ENCODE measurements around the gene ARSG.
"Not testable (repeated sequence)": the region's sequence is repeated elsewhere in the genome, so short reads cannot be mapped to it uniquely, and the experiment has no call there.

ARSG gene

DNA sequence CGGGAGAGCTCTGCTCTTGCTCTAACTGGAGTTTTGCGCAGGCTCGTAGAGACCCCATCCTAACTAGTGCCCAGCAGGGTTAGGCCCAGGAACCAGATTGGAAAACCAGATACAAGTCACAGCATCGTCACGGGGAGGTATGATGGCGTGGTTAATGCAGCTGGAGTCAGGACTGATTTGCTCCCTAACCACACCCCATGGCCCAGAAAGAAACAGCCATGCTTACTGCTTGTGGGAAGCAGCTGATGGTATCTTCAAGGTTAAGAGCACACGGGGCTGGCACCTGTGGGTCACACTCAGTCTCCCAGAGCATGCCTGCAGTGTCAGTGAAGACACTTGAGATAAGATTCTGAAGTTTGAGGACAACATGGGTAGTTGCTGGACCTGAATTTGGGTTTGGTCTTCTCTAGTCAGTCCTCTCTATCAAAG is 105.8 kb downstream of the ARSG start:
- H3K36me3 ChIP-seq (ENCODE audit: insufficient read depth, low read length), result no peaks in the 10 kb centered on the region
- no peak overlapping the region for H3K4me3 ChIP-seq (ENCODE audit: low read depth, low read length)
- H3K4me1 ChIP-seq (ENCODE audit: control insufficient read depth, insufficient read depth, low read length, unreplicated experiment), result peaks cover 20% of the 10 kb centered on the region
- no peak overlapping the region for H2AFZ ChIP-seq (ENCODE audit: low read length, unreplicated experiment)
- H3K79me2 ChIP-seq (ENCODE audit: control insufficient read depth, insufficient read depth, low read length, unreplicated experiment), result no peaks in the 10 kb centered on the region
- H3K27me3 ChIP-seq (ENCODE audit: insufficient read depth, low read length), result no peaks in the 10 kb centered on the region
- no peak overlapping the region for H3K27ac ChIP-seq (ENCODE audit: low read depth, low read length)

DNA sequence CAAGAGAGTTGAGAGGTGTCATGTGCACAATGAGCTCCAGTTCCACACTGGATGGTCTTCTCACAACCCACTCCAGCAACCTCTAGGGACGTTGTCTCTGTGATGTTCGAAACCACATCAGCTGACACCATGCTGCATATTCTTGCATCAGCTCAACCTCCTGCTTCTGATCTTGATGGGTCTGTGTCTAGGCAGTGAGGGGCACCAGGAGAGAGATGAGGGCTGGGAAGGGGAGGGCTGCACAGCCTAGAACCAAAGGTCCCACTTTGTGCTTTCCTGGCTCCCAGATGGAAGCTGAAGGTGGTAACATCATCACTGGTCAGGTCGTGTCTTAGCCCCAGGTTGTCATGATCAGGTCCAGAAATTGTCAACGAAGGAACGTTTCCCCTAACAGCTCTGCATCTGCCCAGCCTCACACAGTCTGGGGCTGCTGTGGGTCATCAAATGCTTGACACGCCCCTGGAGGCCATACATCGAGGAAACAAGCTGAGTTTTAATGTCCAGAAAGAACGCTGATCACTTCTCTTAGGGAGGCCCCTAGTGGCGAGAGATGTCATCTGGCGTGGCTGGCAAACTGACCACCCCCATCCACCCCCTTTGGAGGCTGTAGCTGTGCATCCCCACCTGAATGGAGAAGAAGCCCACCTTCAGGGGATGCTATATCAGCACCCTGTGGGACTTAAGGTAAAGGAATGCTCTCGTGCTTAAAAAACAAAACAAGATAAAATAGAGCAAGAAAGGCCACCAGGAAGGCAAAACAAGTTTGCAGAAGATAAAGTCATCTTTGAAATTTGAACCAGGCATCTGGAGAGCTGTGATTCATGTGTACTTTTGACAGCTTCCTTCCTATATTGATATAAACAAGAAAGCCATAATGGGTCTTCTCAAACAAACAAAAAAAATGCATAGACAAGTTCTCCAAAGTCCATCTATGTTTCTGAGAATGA is 107.7 kb downstream of the ARSG start:
- Histone ChIP-seq H2AFZ (ENCODE audit: low read length, unreplicated experiment) (peak overlapping the region; percentile 31), H3K4me3 (ENCODE audit: low read depth, low read length) (no peak overlapping the region), H3K27ac (ENCODE audit: low read depth, low read length) (peak overlapping the region; percentile 35; the same call in 1 of the 2 replicates), H3K79me2 (ENCODE audit: control insufficient read depth, insufficient read depth, low read length, unreplicated experiment) (no peaks in the 10 kb centered on the region), H3K4me1 (ENCODE audit: control insufficient read depth, insufficient read depth, low read length, unreplicated experiment) (peaks cover 20% of the 10 kb centered on the region), H3K36me3 (ENCODE audit: insufficient read depth, low read length) (no peaks in the 10 kb centered on the region), H3K27me3 (ENCODE audit: insufficient read depth, low read length) (no peaks in the 10 kb centered on the region)

DNA sequence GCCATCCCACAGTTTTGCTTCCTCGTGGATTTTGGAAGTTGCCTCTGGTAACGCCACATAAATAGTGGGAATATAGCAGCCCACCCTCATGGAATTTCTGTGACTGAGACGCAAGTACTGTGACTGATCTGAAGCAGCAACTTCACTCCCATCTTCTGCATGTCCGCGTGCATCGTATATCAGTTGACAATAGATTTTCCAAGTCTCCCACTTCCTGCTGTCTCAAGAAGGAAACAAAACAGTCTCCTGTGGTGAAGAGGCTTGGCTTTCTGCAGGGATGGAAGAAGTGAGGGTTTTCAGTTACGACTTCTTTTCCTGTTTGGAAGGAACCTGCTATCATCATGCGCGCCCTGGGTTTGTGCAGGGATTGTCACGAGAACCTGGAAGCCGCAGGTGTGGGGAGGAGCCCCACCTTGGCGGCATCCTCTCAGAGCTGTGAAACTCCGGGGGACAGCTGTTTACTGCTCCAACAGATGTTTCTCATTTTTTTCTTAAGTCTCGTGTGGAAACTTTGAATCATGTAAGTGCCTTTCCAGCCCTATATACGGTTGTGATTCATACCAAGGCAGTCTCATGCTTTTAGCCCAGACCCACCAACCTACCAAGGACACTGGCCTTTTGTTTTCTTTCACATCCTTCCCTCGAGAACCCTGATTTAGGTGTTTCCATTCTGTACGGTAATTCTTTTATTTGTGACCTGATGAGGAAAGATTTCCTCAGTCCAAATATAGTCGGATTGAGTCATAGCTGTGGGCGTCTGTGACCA is 108.5 kb downstream of the ARSG start:
- H2AFZ ChIP-seq (ENCODE audit: low read length, unreplicated experiment), result peak overlapping the region; percentile 31
- peak overlapping the region; percentile 35; the same call in 1 of the 2 replicates for H3K27ac ChIP-seq (ENCODE audit: low read depth, low read length)
- H3K79me2 ChIP-seq (ENCODE audit: control insufficient read depth, insufficient read depth, low read length, unreplicated experiment), result no peaks in the 10 kb centered on the region
- peaks cover 20% of the 10 kb centered on the region for H3K4me1 ChIP-seq (ENCODE audit: control insufficient read depth, insufficient read depth, low read length, unreplicated experiment)
- H3K27me3 ChIP-seq (ENCODE audit: insufficient read depth, low read length), result no peaks in the 10 kb centered on the region
- H3K36me3 ChIP-seq (ENCODE audit: insufficient read depth, low read length), result no peaks in the 10 kb centered on the region
- no peak overlapping the region for H3K4me3 ChIP-seq (ENCODE audit: low read depth, low read length)

DNA sequence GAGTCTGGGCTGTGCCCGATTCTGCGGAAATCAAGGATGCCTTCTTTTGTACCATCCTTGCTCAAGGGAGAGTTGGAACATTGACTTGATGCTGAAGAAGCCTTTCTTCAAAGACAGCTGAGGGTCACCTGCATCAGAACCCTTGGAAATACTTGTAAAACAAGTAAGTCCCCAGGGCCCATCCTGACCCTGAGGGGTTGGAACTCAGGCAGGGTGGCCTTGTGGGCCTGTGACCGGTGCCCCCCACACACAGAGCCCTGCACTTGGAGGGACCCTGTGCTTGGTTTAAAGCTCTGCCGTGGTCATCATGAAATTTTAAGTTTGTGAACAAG is 109.1 kb downstream of the ARSG start:
- H3K4me3 ChIP-seq (ENCODE audit: low read depth, low read length), result no peak overlapping the region
- no peaks in the 10 kb centered on the region for H3K36me3 ChIP-seq (ENCODE audit: insufficient read depth, low read length)
- no peaks in the 10 kb centered on the region for H3K79me2 ChIP-seq (ENCODE audit: control insufficient read depth, insufficient read depth, low read length, unreplicated experiment)
- H2AFZ ChIP-seq (ENCODE audit: low read length, unreplicated experiment), result no peak overlapping the region
- H3K27ac ChIP-seq (ENCODE audit: low read depth, low read length), result peak overlapping the region; percentile 35; the same call in 1 of the 2 replicates
- H3K27me3 ChIP-seq (ENCODE audit: insufficient read depth, low read length), result no peaks in the 10 kb centered on the region
- peaks cover 20% of the 10 kb centered on the region for H3K4me1 ChIP-seq (ENCODE audit: control insufficient read depth, insufficient read depth, low read length, unreplicated experiment)

DNA sequence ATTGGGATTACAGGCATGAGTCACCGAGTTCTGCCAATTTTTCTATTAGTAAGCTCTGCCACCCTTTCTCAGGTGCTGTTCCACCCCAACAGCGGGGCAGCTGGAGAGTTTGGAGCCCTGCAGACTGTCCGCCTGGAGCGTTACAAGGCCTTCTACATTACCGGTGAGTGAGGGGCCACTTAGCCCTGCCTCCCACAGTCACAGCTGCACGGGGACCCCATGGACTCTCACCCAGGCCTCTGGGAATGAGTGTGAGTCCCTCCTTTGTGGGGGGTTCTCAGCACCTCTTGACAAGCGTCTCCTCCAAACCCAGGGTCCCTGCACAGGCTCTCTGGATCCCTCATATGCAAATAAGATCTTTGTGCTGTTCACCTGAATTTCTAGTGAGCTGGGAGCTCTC is 110.0 kb downstream of the ARSG start:
- Histone ChIP-seq H3K79me2 (ENCODE audit: control insufficient read depth, insufficient read depth, low read length, unreplicated experiment) (no peaks in the 10 kb centered on the region), H2AFZ (ENCODE audit: low read length, unreplicated experiment) (no peak overlapping the region), H3K4me3 (ENCODE audit: low read depth, low read length) (no peak overlapping the region), H3K27me3 (ENCODE audit: insufficient read depth, low read length) (no peaks in the 10 kb centered on the region), H3K36me3 (ENCODE audit: insufficient read depth, low read length) (no peaks in the 10 kb centered on the region), H3K4me1 (ENCODE audit: control insufficient read depth, insufficient read depth, low read length, unreplicated experiment) (peaks cover 20% of the 10 kb centered on the region), H3K27ac (ENCODE audit: low read depth, low read length) (no peak overlapping the region)

DNA sequence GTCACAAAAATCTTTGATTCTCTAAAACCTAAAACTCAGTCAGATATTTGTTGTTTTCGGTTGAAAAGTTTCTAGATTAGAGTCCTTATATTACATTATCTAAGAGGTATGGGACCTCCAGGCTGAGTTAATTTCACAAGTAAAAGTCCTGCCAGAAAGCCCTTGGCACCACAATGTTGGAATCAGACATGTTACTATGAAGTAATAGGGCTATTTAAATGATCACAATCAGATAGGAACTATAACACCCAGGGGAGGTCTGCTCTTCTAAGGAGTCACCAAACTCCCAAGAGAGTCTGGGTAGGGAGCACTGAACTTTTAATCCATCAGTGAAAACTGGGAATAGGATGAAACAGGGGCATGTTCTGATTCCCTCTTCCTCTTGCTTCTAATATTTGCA is 111.8 kb downstream of the ARSG start:
- H3K79me2 ChIP-seq (ENCODE audit: control insufficient read depth, insufficient read depth, low read length, unreplicated experiment), result no peaks in the 10 kb centered on the region
- H2AFZ ChIP-seq (ENCODE audit: low read length, unreplicated experiment), result no peak overlapping the region
- H3K27ac ChIP-seq (ENCODE audit: low read depth, low read length), result no peak overlapping the region
- no peaks in the 10 kb centered on the region for H3K27me3 ChIP-seq (ENCODE audit: insufficient read depth, low read length)
- H3K36me3 ChIP-seq (ENCODE audit: insufficient read depth, low read length), result no peaks in the 10 kb centered on the region
- H3K4me3 ChIP-seq (ENCODE audit: low read depth, low read length), result no peak overlapping the region
- peaks cover 20% of the 10 kb centered on the region for H3K4me1 ChIP-seq (ENCODE audit: control insufficient read depth, insufficient read depth, low read length, unreplicated experiment)

DNA sequence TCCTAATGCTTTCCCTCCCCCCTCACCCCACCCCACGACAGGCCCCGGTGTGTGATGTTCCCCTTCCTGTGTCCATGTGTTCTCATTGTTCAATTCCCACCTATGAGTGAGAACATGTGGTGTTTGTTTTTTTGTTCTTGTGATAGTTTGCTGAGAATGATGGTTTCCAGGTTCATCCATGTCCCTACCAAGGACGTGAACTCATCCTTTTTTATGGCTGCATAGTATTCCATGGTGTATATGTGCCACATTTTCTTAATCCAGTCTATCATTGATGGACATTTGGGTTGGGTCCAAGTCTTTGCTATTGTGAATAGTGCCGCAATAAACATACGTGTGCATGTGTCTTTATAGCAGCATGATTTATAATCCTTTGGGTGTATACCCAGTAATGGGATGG is 112.5 kb downstream of the ARSG start:
- H3K4me1 ChIP-seq (ENCODE audit: control insufficient read depth, insufficient read depth, low read length, unreplicated experiment), result peaks cover 16% of the 10 kb centered on the region

DNA sequence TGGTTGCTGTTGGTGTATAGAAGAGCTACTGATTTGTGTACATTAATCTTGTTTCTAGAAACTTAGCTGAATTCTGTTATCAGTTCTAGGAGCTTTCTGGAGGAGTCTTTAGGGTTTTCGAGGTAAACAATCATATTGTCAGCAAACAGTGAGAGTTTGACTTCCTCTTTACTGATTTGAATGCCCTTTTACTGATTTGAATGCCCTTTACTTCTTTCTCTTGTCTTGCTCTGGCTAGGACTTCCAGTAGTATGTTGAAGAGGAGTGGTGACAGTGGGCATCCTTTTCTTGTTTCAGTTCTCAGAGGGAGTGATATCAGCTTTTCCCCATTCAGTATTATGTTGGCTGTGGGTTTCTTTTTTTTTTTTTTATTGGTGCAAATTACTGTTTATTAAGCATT is 116.4 kb downstream of the ARSG start:
- H3K27ac ChIP-seq (ENCODE audit: low read depth, low read length); H3K36me3 ChIP-seq (ENCODE audit: insufficient read depth, low read length); H3K4me1 ChIP-seq (ENCODE audit: control insufficient read depth, insufficient read depth, low read length, unreplicated experiment); H3K4me3 ChIP-seq (ENCODE audit: low read depth, low read length); H3K27me3 ChIP-seq (ENCODE audit: insufficient read depth, low read length); H3K79me2 ChIP-seq (ENCODE audit: control insufficient read depth, insufficient read depth, low read length, unreplicated experiment); H2AFZ ChIP-seq (ENCODE audit: low read length, unreplicated experiment): not testable (repeated sequence)

More for the DNA sequence above, 112.5 kb downstream of the ARSG start:
- not testable (repeated sequence) for H3K79me2 ChIP-seq (ENCODE audit: control insufficient read depth, insufficient read depth, low read length, unreplicated experiment); H3K27me3 ChIP-seq (ENCODE audit: insufficient read depth, low read length); H3K4me3 ChIP-seq (ENCODE audit: low read depth, low read length); H3K27ac ChIP-seq (ENCODE audit: low read depth, low read length); H2AFZ ChIP-seq (ENCODE audit: low read length, unreplicated experiment); H3K36me3 ChIP-seq (ENCODE audit: insufficient read depth, low read length)

DNA sequence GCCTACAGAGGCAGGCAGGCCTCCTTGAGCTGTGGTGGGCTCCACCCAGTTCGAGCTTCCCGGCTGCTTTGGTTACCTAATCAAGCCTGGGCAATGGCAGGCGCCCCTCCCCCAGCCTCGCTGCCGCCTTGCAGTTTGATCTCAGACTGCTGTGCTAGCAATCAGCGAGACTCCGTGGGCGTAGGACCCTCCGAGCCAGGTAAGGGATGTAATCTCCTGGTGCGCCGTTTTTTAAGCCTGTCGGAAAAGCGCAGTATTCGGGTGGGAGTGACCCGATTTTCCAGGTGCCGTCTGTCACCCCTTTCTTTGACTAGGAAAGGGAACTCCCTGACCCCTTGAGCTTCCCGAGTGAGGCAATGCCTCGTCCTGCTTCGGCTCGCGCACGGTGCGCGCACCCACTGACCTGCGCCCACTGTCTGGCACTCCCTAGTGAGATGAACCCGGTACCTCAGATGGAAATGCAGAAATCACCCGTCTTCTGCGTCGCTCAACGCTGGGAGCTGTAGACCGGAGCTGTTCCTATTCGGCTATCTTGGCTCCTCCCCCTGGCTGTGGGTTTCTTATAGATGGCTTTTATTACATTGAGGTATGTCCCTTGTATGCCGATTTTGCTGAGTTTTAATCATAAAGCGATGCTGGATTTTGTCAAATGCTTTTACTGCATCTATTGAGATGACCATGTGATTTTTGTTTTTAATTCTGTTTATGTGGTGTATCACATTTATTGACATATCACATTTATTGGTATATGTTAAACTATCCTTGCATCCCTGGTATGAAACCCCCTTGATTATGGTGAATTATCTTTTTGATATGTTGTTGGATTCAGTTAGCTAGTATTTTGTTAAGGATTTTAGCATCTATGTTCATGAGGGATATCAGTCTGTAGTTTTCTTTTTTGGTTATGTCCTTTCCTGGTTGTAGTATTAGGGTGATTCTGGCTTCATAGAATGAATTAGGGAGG is 122.6 kb downstream of the ARSG start:
- H3K4me1 ChIP-seq (ENCODE audit: control insufficient read depth, insufficient read depth, low read length, unreplicated experiment); H3K79me2 ChIP-seq (ENCODE audit: control insufficient read depth, insufficient read depth, low read length, unreplicated experiment); H3K36me3 ChIP-seq (ENCODE audit: insufficient read depth, low read length); H3K27me3 ChIP-seq (ENCODE audit: insufficient read depth, low read length); H3K27ac ChIP-seq (ENCODE audit: low read depth, low read length); H2AFZ ChIP-seq (ENCODE audit: low read length, unreplicated experiment): not testable (repeated sequence)
- H3K4me3 ChIP-seq (ENCODE audit: low read depth, low read length), result peak overlapping the region; percentile 47; the same call in 1 of the 2 replicates

DNA sequence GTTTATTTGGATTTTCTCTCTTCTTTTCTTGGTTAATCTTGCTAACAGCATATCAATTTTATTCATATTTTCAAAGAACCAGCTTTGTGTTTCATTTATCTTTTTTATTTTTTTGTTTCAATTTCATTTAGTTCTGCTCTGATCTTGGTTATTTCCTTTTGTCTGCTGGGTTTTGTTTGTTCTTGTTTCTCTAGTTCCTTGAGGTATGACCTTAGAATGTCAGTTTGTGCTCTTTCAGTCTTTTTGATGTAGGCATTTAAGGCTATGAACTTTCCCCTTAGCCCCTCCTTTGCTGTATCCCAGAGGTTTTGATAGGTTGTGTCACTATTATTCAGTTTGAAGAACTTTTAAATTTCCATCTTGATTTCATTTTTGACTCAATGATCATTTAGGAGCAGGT is 123.6 kb downstream of the ARSG start:
- H3K27me3 ChIP-seq (ENCODE audit: insufficient read depth, low read length); H3K4me1 ChIP-seq (ENCODE audit: control insufficient read depth, insufficient read depth, low read length, unreplicated experiment); H3K27ac ChIP-seq (ENCODE audit: low read depth, low read length); H3K36me3 ChIP-seq (ENCODE audit: insufficient read depth, low read length); H3K79me2 ChIP-seq (ENCODE audit: control insufficient read depth, insufficient read depth, low read length, unreplicated experiment); H2AFZ ChIP-seq (ENCODE audit: low read length, unreplicated experiment); H3K4me3 ChIP-seq (ENCODE audit: low read depth, low read length): not testable (repeated sequence)

All from ACC112 (cell line).